GM21528 (cell line): ENCODE results near the gene PPP1R14D.

ENCODE experiments used
- ATAC-seq: cut with Tn5 transposase; IDR thresholded peaks from one replicate; pipeline ENCODE4 v1.9.1; 2021; ENCODE audit warnings: mild to moderate bottlenecking, moderate library complexity; ENCODE audit not compliant: unreplicated experiment, low FRiP score

PPP1R14D gene

GRCh38 chr15:40766194-40766815 lies 62.2 kb downstream of the PPP1R14D start:
- no peak for ATAC-seq
